Activated effector memory CD4-positive, alpha-beta T cell treated with Interleukin-2 at 50 U/mL for 16 hours (primary cell): ENCODE results near the gene LYRM4.

Experiments used
- DNase-seq: peaks from one replicate; pipeline ENCODE4 v3.0.0-alpha.2; 2020

The LYRM4 gene

GRCh38 chr6:5172041-5172653 is 88.6 kb downstream of the LYRM4 start:
- no peak for DNase-seq

- DNase-seq = no peak
Measured at GRCh38 chr6:5167501-5167900, 93.2 kb downstream of the LYRM4 start.

- no peak for DNase-seq
Measured at GRCh38 chr6:5164092-5164491, 96.7 kb downstream of the LYRM4 start.

GRCh38 chr6:5163247-5163646 is 97.5 kb downstream of the LYRM4 start:
- DNase-seq = no peak

GRCh38 chr6:5162355-5162754 is 98.4 kb downstream of the LYRM4 start:
- no peak for DNase-seq

GRCh38 chr6:5160206-5160605 is 100.5 kb downstream of the LYRM4 start:
- DNase-seq = no peak

- DNase-seq = no peak
Measured at GRCh38 chr6:5159162-5159561, 101.6 kb downstream of the LYRM4 start.

GRCh38 chr6:5158180-5158579 is 102.6 kb downstream of the LYRM4 start:
- no peak for DNase-seq

GRCh38 chr6:5157621-5158138 is 103.1 kb downstream of the LYRM4 start:
- DNase-seq = no peak

- DNase-seq = no peak
Measured at GRCh38 chr6:5156627-5157026, 104.1 kb downstream of the LYRM4 start.

GRCh38 chr6:5155906-5156305 is 104.8 kb downstream of the LYRM4 start:
- no peak for DNase-seq

- DNase-seq = no peak
Measured at GRCh38 chr6:5153186-5153585, 107.6 kb downstream of the LYRM4 start.

GRCh38 chr6:5152460-5152859 is 108.3 kb downstream of the LYRM4 start:
- DNase-seq = no peak

- DNase-seq = no peak
Measured at GRCh38 chr6:5151955-5152401, 108.8 kb downstream of the LYRM4 start.

- no peak for DNase-seq
Measured at GRCh38 chr6:5151360-5151954, 109.3 kb downstream of the LYRM4 start.

GRCh38 chr6:5150551-5151075 is 110.1 kb downstream of the LYRM4 start:
- DNase-seq = no peak

- DNase-seq = no peak
Measured at GRCh38 chr6:5149891-5150290, 110.9 kb downstream of the LYRM4 start.

- DNase-seq = no peak
Measured at GRCh38 chr6:5149159-5149704, 111.5 kb downstream of the LYRM4 start.

- DNase-seq = no peak
Measured at GRCh38 chr6:5146398-5146797, 114.4 kb downstream of the LYRM4 start.

GRCh38 chr6:5143634-5144311 is 117.0 kb downstream of the LYRM4 start:
- DNase-seq = peak; percentile 69

GRCh38 chr6:5142915-5143314 is 117.8 kb downstream of the LYRM4 start:
- DNase-seq = no peak

- no peak for DNase-seq
Measured at GRCh38 chr6:5142131-5142530, 118.6 kb downstream of the LYRM4 start.

- no peak for DNase-seq
Measured at GRCh38 chr6:5141046-5141445, 119.7 kb downstream of the LYRM4 start.
